Mucosa of stomach (tissue), 1 donor: Measurements from ENCODE around the gene MIEN1.

Source experiments
- H3K27me3 ChIP-seq: one replicate; pipeline ENCODE4 v1.7.0; 2013; ENCODE audit warnings: mild to moderate bottlenecking, low read length; ENCODE audit not compliant: control insufficient read depth, insufficient read depth
- H3K36me3 ChIP-seq: one replicate; pipeline ENCODE4 v1.7.0; 2013; ENCODE audit warnings: low read length; ENCODE audit not compliant: control insufficient read depth, insufficient read depth
- H3K4me1 ChIP-seq: one replicate; pipeline ENCODE4 v1.7.0; 2013; ENCODE audit warnings: mild to moderate bottlenecking, low read length; ENCODE audit not compliant: control insufficient read depth, insufficient read depth
- H3K4me3 ChIP-seq: one replicate; pipeline ENCODE4 v1.7.0; 2013; ENCODE audit warnings: low read length
- H3K9ac ChIP-seq: one replicate; pipeline ENCODE4 v1.7.0; 2013; ENCODE audit warnings: mild to moderate bottlenecking, low read length, moderate library complexity
- H3K9me3 ChIP-seq: one replicate; pipeline ENCODE4 v1.7.0; 2013; ENCODE audit warnings: mild to moderate bottlenecking, low read length, moderate library complexity; ENCODE audit not compliant: control insufficient read depth
- donor health status: Pancreatic carcinoma.

Gene MIEN1, protein sequence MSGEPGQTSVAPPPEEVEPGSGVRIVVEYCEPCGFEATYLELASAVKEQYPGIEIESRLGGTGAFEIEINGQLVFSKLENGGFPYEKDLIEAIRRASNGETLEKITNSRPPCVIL

GRCh38 chr17:39730095-39730921 is at the start of gene MIEN1:
Gene MIEN1 (minus strand): TSS chr17:39730532. CDS start chr17:39730495, 37 bp downstream.
- H3K4me1 ChIP-seq: peaks cover 15% of the 10 kb centered on the region
- H3K4me3 ChIP-seq: peak within 1 kb of the TSS; percentile 72
- H3K27me3 ChIP-seq: no peaks in the 10 kb centered on the region
- peaks cover 14% of the 10 kb centered on the region for H3K36me3 ChIP-seq
- peak within 1 kb of the TSS; percentile 71 for H3K9ac ChIP-seq
- H3K9me3 ChIP-seq: no peaks in the 10 kb centered on the region

DNA sequence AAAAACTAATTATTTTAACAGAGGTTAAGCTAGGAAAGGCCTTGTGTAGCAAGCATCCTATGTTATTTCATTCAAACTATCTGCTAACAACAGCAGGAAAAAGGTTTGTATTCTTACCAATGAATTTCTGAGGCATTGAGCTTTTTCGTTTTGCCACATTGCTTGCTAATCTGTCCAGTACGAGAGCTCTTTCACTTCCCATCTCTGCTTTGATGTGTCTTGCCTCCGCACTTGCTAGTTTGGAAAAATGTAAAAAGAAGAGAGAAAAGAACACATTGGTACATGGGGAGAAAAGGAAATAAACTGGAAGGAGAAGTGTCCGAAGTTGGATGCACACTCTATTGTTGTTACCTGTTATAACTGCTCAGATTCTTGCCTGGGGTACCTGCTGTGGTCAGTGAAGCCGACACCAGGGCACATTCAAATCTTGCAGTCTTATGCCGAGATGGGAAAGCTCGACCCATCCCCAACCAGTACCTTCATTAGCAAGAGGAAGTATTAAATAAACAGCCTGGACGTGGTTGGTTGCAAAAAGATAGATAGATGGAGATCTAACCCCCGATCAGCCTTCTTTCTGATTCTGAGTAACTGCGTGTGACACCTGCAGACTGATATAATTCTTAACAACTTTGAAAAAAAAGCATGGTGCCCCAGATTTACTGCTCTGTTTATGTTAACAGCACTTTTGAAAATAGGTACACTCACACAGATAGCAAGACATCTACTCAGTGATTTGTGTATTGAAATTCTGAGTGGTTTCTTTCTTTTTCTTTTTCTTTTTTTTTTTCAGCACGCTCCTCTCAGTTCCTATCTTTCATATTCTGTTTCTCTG is 47.4 kb upstream of the MIEN1 start:
- H3K4me3 ChIP-seq: no peak overlapping the region
- H3K27me3 ChIP-seq: no peaks in the 10 kb centered on the region
- H3K9ac ChIP-seq: no peak overlapping the region
- H3K4me1 ChIP-seq: peaks cover 8% of the 10 kb centered on the region
- H3K9me3 ChIP-seq: no peaks in the 10 kb centered on the region
- no peaks in the 10 kb centered on the region for H3K36me3 ChIP-seq

GRCh38 chr17:39776252-39776651 is 45.9 kb upstream of the MIEN1 start:
- no peak overlapping the region for H3K4me3 ChIP-seq
- H3K9ac ChIP-seq: no peak overlapping the region
- no peaks in the 10 kb centered on the region for H3K4me1 ChIP-seq
- no peaks in the 10 kb centered on the region for H3K9me3 ChIP-seq
- no peaks in the 10 kb centered on the region for H3K36me3 ChIP-seq
- H3K27me3 ChIP-seq: no peaks in the 10 kb centered on the region

DNA sequence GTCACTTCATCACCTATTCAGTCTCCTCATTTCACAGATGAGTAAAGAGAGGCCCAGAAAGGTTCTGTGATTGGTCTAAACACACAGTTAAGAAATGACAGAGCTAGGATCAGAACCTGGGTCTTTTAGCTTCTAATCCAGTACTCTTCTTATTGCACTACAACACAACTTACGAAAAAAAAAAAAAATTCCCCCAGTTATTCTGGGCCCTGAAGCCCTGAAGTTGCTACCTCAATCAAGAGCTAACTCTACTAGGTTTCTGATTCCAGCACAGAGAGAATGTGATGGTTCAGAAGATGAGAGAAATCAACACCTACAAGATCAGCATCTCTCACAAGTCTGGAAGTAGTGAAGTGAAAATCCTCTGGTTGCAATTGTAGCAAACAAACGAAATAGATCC is 44.7 kb upstream of the MIEN1 start:
- H3K27me3 ChIP-seq: no peaks in the 10 kb centered on the region

GRCh38 chr17:39774047-39774446 is 43.7 kb upstream of the MIEN1 start:
- Histone ChIP-seq H3K4me1 (no peaks in the 10 kb centered on the region), H3K27me3 (no peaks in the 10 kb centered on the region)

More for the DNA sequence above, 44.7 kb upstream of the MIEN1 start:
- Histone ChIP-seq H3K4me3 (no peak overlapping the region), H3K36me3 (no peaks in the 10 kb centered on the region), H3K9me3 (no peaks in the 10 kb centered on the region), H3K4me1 (no peaks in the 10 kb centered on the region), H3K9ac (no peak overlapping the region)

DNA sequence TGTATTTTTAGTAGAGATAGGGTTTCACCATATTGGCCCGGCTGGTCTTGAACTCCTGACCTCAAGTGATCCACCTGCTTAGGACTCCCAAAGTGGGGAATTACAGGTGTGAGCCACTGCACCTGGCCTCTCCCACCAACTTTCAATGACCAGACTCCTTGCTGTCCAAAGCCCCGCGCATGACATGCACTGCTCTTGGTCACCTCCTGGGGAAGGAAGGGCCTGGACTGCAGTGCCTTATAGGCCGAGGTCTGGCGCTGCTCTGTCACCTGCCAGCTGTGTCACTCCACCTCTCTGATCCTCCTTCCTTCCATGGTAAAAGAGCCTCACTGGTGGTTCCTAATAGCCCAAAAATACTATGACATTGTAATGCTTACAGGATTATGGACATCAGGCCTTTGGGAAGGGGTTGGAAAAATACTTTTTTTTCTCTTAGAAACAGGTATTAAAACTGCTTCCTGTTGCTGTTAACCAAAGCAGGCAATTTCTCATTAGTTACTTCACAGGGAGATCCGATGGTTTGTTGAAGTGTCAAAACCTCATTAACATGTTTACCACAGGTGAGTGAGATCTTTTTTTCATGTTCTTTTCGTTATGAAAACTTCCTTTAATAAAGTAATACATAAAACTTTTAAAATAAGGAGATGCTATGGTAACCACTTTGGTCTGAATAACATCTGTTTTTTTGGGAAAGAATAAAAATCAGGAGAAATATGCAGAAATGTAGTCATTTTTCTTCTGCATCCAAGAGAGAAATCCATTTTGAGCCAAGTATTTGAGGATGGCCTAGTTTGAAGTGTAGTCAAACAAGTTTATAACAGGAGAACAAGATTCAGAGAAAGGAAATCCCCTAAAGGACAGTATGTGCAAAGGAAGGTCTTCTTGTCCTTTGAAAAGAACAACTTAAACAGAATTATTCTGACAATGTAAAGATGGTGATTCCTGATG is 42.9 kb upstream of the MIEN1 start:
- H3K4me3 ChIP-seq: no peak overlapping the region
- no peaks in the 10 kb centered on the region for H3K27me3 ChIP-seq
- H3K9ac ChIP-seq: no peak overlapping the region

More at GRCh38 chr17:39774047-39774446, 43.7 kb upstream of the MIEN1 start:
- Histone ChIP-seq H3K4me3 (no peak overlapping the region), H3K9me3 (no peaks in the 10 kb centered on the region), H3K9ac (no peak overlapping the region), H3K36me3 (no peaks in the 10 kb centered on the region)

DNA sequence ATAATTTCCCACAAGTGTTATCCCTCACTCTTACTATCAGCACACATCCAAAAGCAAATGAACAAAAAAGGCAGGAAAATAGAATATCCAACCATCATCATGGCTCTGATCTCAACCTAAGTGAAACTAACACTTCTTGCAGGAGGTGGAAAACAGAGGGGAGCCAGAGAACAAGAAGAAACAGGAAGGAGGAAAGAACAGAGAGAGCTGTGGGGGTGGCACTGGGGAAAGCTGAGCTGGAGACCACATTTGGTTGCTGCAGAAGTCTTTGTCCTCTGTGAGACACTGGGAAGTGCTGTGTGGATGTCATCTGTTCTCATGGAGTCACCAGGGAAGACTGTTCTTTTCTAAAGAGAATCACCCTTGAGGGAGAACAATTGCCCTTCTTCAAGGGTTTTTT is 42.1 kb upstream of the MIEN1 start:
- no peak overlapping the region for H3K9ac ChIP-seq
- no peaks in the 10 kb centered on the region for H3K27me3 ChIP-seq
- H3K4me3 ChIP-seq: no peak overlapping the region
- H3K4me1 ChIP-seq: no peaks in the 10 kb centered on the region
- no peaks in the 10 kb centered on the region for H3K9me3 ChIP-seq
- no peaks in the 10 kb centered on the region for H3K36me3 ChIP-seq

More for the DNA sequence above, 42.9 kb upstream of the MIEN1 start:
- Histone ChIP-seq H3K9me3 (no peaks in the 10 kb centered on the region), H3K4me1 (no peaks in the 10 kb centered on the region), H3K36me3 (no peaks in the 10 kb centered on the region)

- Histone ChIP-seq H3K36me3 (no peaks in the 10 kb centered on the region), H3K4me1 (no peaks in the 10 kb centered on the region), H3K9me3 (no peaks in the 10 kb centered on the region), H3K4me3 (no peak overlapping the region), H3K27me3 (no peaks in the 10 kb centered on the region), H3K9ac (no peak overlapping the region)
Measured at GRCh38 chr17:39769974-39770587, 39.7 kb upstream of the MIEN1 start.

DNA sequence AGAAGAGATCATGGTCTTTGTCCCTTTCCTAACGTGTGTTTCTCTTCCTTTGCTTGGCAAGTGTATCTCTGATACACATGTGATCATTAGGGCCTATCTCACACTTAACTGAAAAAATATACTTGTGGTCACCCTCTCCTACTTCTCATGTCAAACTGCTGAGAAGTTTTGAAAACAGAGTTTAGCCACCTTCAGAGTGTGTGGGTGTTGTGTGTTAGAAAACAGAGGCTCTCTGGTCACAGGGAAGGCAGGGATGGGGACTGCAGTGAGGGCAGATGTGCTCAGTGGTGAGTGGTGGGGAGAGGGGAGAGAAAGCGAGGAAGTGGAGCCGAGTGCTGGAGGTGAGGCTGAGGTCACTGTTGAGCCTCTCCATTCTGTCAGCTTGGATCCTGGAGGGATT is 36.8 kb upstream of the MIEN1 start:
- Histone ChIP-seq H3K9me3 (no peaks in the 10 kb centered on the region), H3K27me3 (no peaks in the 10 kb centered on the region), H3K9ac (no peak overlapping the region), H3K36me3 (no peaks in the 10 kb centered on the region), H3K4me3 (no peak overlapping the region), H3K4me1 (no peaks in the 10 kb centered on the region)

- Histone ChIP-seq H3K9me3 (no peaks in the 10 kb centered on the region), H3K9ac (no peak overlapping the region), H3K4me1 (no peaks in the 10 kb centered on the region), H3K27me3 (no peaks in the 10 kb centered on the region), H3K36me3 (no peaks in the 10 kb centered on the region), H3K4me3 (no peak overlapping the region)
Measured at GRCh38 chr17:39765766-39766165, 35.4 kb upstream of the MIEN1 start.

GRCh38 chr17:39765175-39765574 is 34.8 kb upstream of the MIEN1 start:
- H3K4me3 ChIP-seq: no peak overlapping the region
- H3K9ac ChIP-seq: no peak overlapping the region
- H3K36me3 ChIP-seq: no peaks in the 10 kb centered on the region
- no peaks in the 10 kb centered on the region for H3K9me3 ChIP-seq
- no peaks in the 10 kb centered on the region for H3K27me3 ChIP-seq
- H3K4me1 ChIP-seq: no peaks in the 10 kb centered on the region
